ENCODE data around the gene CDHR3. TPM values are rescaled to one million over a fixed set of nuclear protein-coding genes. Genes with fewer than 3 reads are reported as not detected.

Gene CDHR3
- total and polyA plus RNA-seq, 9 of the 15 experiments (the other 6 are each of a cell fraction or from before 2014, with no cell fraction given) = 0.03 to 0.66 (median 0.24) TPM; not detected in 1

DNA sequence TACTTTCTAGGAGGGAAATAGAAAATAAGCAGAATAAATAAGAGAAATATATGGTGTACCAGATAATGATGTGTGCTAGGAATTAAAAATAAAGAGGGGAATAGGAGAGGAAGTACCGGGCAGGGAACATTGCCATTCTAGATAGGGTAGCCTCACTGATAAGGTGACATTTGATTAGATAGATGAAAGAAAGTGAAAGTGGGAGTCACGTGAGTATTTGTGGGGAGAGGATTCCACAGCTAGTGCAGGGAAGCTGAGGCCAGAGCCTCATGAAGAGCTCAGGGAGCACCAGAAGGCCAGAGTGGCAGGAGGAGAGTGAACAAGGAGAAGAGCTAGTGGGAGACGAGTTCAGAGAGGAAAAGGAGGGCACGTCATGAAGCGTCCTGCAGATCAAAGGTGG lies 49.1 kb downstream of the CDHR3 start (continued):
- TF ChIP-seq U2AF1 (optimal IDR thresholded peaks at IDR 0.05; ENCODE audit: low read depth, low read length) (no peak), SLC30A9 (CRISPR knock-in tag; IDR thresholded peaks at IDR 0.05) (no peak), OTX1 (CRISPR knock-in tag; IDR thresholded peaks at IDR 0.05) (0 out of 2 replicates have a peak, but pooled peaks have one; percentile 49), ATF1 (CRISPR knock-in tag; IDR thresholded peaks at IDR 0.05) (no peak), ATF1 (tag; IDR thresholded peaks at IDR 0.05) (no peak), FOXJ3 (CRISPR knock-in tag; IDR thresholded peaks at IDR 0.05) (no peak), KAT8 (IDR thresholded peaks at IDR 0.05; ENCODE audit: low read depth) (no peak), FOXP1 (CRISPR knock-in tag; IDR thresholded peaks at IDR 0.05) (no peak), HNRNPK (IDR thresholded peaks at IDR 0.05; ENCODE audit: low read depth, low read length, poor library complexity, severe bottlenecking) (no peak), CHD4 (IDR thresholded peaks at IDR 0.05; ENCODE audit: insufficient read depth, insufficient replicate concordance, low read depth, low read length, poor library complexity, severe bottlenecking) (no peak), TOE1 (IDR thresholded peaks at IDR 0.05; ENCODE audit: borderline replicate concordance) (peak; percentile 71), TOE1 (CRISPR knock-in tag; IDR thresholded peaks at IDR 0.05; ENCODE audit: borderline replicate concordance, low read depth) (no peak), FOXJ2 (tag; IDR thresholded peaks at IDR 0.05) (no peak), ZEB2 (IDR thresholded peaks at IDR 0.05) (no peak), ETV1 (tag; conservative IDR thresholded peaks at IDR 0.05; ENCODE audit: low read depth) (no peak), SRSF7 (optimal IDR thresholded peaks at IDR 0.05; ENCODE audit: low read depth, low read length) (no peak)
- TF ChIP-seq, protein P1, sequence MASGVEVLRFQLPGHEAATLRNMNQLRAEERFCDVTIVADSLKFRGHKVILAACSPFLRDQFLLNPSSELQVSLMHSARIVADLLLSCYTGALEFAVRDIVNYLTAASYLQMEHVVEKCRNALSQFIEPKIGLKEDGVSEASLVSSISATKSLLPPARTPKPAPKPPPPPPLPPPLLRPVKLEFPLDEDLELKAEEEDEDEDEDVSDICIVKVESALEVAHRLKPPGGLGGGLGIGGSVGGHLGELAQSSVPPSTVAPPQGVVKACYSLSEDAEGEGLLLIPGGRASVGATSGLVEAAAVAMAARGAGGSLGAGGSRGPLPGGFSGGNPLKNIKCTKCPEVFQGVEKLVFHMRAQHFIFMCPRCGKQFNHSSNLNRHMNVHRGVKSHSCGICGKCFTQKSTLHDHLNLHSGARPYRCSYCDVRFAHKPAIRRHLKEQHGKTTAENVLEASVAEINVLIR (CRISPR knock-in tag; IDR thresholded peaks at IDR 0.05) = no peak
- TF ChIP-seq, protein P2, sequence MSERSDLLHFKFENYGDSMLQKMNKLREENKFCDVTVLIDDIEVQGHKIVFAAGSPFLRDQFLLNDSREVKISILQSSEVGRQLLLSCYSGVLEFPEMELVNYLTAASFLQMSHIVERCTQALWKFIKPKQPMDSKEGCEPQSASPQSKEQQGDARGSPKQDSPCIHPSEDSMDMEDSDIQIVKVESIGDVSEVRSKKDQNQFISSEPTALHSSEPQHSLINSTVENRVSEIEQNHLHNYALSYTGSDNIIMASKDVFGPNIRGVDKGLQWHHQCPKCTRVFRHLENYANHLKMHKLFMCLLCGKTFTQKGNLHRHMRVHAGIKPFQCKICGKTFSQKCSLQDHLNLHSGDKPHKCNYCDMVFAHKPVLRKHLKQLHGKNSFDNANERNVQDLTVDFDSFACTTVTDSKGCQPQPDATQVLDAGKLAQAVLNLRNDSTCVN (CRISPR knock-in tag; IDR thresholded peaks at IDR 0.05) = 0 out of 2 replicates have a peak, but pooled peaks have one; percentile 30
- TF ChIP-seq, protein P3, sequence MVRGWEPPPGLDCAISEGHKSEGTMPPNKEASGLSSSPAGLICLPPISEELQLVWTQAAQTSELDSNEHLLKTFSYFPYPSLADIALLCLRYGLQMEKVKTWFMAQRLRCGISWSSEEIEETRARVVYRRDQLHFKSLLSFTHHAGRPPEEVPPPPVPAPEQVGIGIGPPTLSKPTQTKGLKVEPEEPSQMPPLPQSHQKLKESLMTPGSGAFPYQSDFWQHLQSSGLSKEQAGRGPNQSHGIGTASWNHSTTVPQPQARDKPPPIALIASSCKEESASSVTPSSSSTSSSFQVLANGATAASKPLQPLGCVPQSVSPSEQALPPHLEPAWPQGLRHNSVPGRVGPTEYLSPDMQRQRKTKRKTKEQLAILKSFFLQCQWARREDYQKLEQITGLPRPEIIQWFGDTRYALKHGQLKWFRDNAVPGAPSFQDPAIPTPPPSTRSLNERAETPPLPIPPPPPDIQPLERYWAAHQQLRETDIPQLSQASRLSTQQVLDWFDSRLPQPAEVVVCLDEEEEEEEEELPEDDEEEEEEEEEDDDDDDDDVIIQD (CRISPR knock-in tag; IDR thresholded peaks at IDR 0.05) = no peak
- TF ChIP-seq, protein P4, sequence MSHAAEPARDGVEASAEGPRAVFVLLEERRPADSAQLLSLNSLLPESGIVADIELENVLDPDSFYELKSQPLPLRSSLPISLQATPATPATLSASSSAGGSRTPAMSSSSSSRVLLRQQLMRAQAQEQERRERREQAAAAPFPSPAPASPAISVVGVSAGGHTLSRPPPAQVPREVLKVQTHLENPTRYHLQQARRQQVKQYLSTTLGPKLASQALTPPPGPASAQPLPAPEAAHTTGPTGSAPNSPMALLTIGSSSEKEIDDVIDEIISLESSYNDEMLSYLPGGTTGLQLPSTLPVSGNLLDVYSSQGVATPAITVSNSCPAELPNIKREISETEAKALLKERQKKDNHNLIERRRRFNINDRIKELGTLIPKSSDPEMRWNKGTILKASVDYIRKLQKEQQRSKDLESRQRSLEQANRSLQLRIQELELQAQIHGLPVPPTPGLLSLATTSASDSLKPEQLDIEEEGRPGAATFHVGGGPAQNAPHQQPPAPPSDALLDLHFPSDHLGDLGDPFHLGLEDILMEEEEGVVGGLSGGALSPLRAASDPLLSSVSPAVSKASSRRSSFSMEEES (CRISPR knock-in tag; IDR thresholded peaks at IDR 0.05) = peak; percentile 86

All from K562 (cell line).